Hippocampal formation (tissue), 2 donors: ENCODE data around the gene BNC2.

Experiments used
- DNase-seq, 2 donors: peaks; one replicate each; lab custom pipeline; 2025; lab: John Stamatoyannopoulos, UW

The BNC2 gene

GRCh38 chr9:16869131-16869881, 1.2 kb downstream of the BNC2 start:
- DNase-seq = no peak

GRCh38 chr9:16868701-16869100, 1.8 kb downstream of the BNC2 start:
- DNase-seq = no peak

- DNase-seq = no peak
Measured at GRCh38 chr9:16867576-16868311, 2.7 kb downstream of the BNC2 start.

- no peak for DNase-seq
Measured at GRCh38 chr9:16866587-16866986, 3.9 kb downstream of the BNC2 start.

GRCh38 chr9:16864649-16865434, 5.6 kb downstream of the BNC2 start:
- DNase-seq = no peak

GRCh38 chr9:16848179-16848578, 22.3 kb downstream of the BNC2 start:
- no peak for DNase-seq

- no peak for DNase-seq
Measured at GRCh38 chr9:16846986-16847385, 23.5 kb downstream of the BNC2 start.

GRCh38 chr9:16846367-16846766, 24.1 kb downstream of the BNC2 start:
- no peak for DNase-seq

- DNase-seq = no peak
Measured at GRCh38 chr9:16834817-16835216, 35.7 kb downstream of the BNC2 start.

- no peak for DNase-seq
Measured at GRCh38 chr9:16833296-16833835, 37.1 kb downstream of the BNC2 start.

- no peak for DNase-seq
Measured at GRCh38 chr9:16832101-16832500, 38.4 kb downstream of the BNC2 start.

- no peak for DNase-seq
Measured at GRCh38 chr9:16830806-16831205, 39.7 kb downstream of the BNC2 start.

- DNase-seq = peak in 1 of 2 donors; percentile 0
Measured at GRCh38 chr9:16828340-16829281, 41.9 kb downstream of the BNC2 start.

GRCh38 chr9:16825971-16826625, 44.4 kb downstream of the BNC2 start:
- no peak for DNase-seq

- DNase-seq = no peak
Measured at GRCh38 chr9:16825331-16825725, 45.1 kb downstream of the BNC2 start.

GRCh38 chr9:16824545-16825330, 45.7 kb downstream of the BNC2 start:
- no peak for DNase-seq

GRCh38 chr9:16823906-16824305, 46.6 kb downstream of the BNC2 start:
- no peak for DNase-seq

- no peak for DNase-seq
Measured at GRCh38 chr9:16821344-16821743, 49.1 kb downstream of the BNC2 start.

- DNase-seq = no peak
Measured at GRCh38 chr9:16817514-16817913, 53.0 kb downstream of the BNC2 start.

GRCh38 chr9:16817002-16817401, 53.5 kb downstream of the BNC2 start:
- DNase-seq = no peak
